Lung (tissue), 12 donors: ENCODE data around the gene NUB1. TPM values are rescaled to one million over a fixed set of nuclear protein-coding genes. Genes with fewer than 3 reads are reported as not detected.
A peak's percentile ranks its signal among the peaks of the same experiment; 100 is the strongest.

ENCODE experiments used
- ATAC-seq: fragments of 200-7000 bp; cut with Tn5 transposase; one replicate; pipeline ENCODE4 v1.9.1; 2020; ENCODE audit warnings: moderate number of reproducible peaks; ENCODE audit not compliant: insufficient read depth, low FRiP score
- DNase-seq, 3 donors: peaks; one replicate each; pipeline ENCODE4 v3.0.0-alpha.2; 2013 to 2017
- H3K27ac ChIP-seq, 2 donors: one replicate each; pipeline ENCODE4 v1.5.1; 2013; ENCODE audit warnings: mild to moderate bottlenecking in 2 of 2, moderate library complexity in 2 of 2, control low read depth in 1 of 2, inconsistent platforms in 1 of 2, low read depth in 1 of 2, low read length in 1 of 2
- H3K27me3 ChIP-seq, 3 donors: one replicate each; pipeline ENCODE4 v1.5.1; 2013; ENCODE audit warnings: low read length in 2 of 3; ENCODE audit not compliant: control insufficient read depth in 3 of 3, insufficient read depth in 3 of 3
- H3K36me3 ChIP-seq, 4 donors: one replicate each; pipeline ENCODE4 v1.5.1; 2013; ENCODE audit warnings: low read length in 4 of 4, mild to moderate bottlenecking in 1 of 4, moderate library complexity in 1 of 4; ENCODE audit not compliant: control insufficient read depth in 4 of 4, insufficient read depth in 4 of 4
- H3K4me1 ChIP-seq, 5 donors: one replicate each; pipeline ENCODE4 v1.5.1; 2013; ENCODE audit warnings: low read length in 5 of 5, mild to moderate bottlenecking in 2 of 5, moderate library complexity in 1 of 5; ENCODE audit not compliant: control insufficient read depth in 5 of 5, insufficient read depth in 5 of 5
- H3K4me3 ChIP-seq: one replicate; pipeline ENCODE4 v1.5.1; 2013; ENCODE audit warnings: mild to moderate bottlenecking, control low read depth, moderate library complexity
- H3K9ac ChIP-seq, 2 donors: one replicate each; pipeline ENCODE4 v1.5.1; 2013; ENCODE audit warnings: low read length in 2 of 2, control low read depth in 1 of 2; ENCODE audit not compliant: insufficient read depth in 1 of 2
- H3K9me3 ChIP-seq, 4 donors: one replicate each; pipeline ENCODE4 v1.5.1; 2013; ENCODE audit warnings: low read length in 3 of 4, mild to moderate bottlenecking in 1 of 4, moderate library complexity in 1 of 4; ENCODE audit not compliant: control insufficient read depth in 4 of 4, insufficient read depth in 3 of 4
- CTCF ChIP-seq: IDR thresholded peaks from 2 replicates; pipeline ENCODE4 v1.5.1; 2012; ENCODE audit warnings: mild to moderate bottlenecking; ENCODE audit errors: control extremely low read depth, extremely low read depth
- WGBS, 2 donors: extraction: QIAGEN DNeasy Blood & Tissue Kit; methylation state at CpG; one replicate each; pipeline ENCODE4 v1.1.7; 2013; 5-methylcytosine and 5-hydroxymethylcytosine counted together
- polyA plus RNA-seq, 2 donors: library from polyadenylated mRNA; stranded (reverse); fragments of 200-250 nt; gene quantifications; one replicate each; pipeline ENCODE4 v1.2.1, GENCODE V29; 2013
- total RNA-seq, 2 donors: library from RNA; depleted of rRNA in 1 of 2; stranded (reverse); fragments of >200 nt in 1 of 2; gene quantifications; one replicate each; pipeline ENCODE4 v1.2.1, GENCODE V29; 2014 to 2021
- donor health status: control.
- donor health status: control.
- donor health status: Bipolar disorder and iron deficiency.
- donor health status: healthy.
- donor health status: DM: yes; HTN: yes; CAD: no.

NUB1 gene
- total and polyA plus RNA-seq, 4 donors = 22.6 to 47.4 (median 34.6) TPM

DNA sequence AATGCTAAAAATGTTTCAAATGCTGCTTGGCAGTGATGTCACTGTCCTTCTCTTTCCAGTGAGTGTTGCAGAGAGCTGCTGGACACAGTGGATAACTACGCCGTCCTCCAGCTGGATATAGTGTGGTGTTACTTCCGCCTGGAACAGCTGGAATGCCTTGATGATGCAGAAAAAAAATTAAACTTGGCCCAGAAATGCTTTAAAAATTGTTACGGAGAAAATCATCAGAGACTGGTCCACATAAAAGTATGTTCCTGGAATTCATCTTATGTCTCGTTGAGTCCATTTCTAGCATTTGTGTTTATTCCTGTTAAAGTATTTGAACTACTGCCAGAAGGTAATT is 25.2 kb downstream of the NUB1 start:
- ATAC-seq (no peak), DNase-seq (peak; percentile 92 to 98 (median 97))
- H3K4me3 ChIP-seq = no peak overlapping the region
- H3K9me3 ChIP-seq = no peaks in the 10 kb centered on the region
- H3K36me3 ChIP-seq = peaks cover 7 to 13% (median 10%) of the 10 kb centered on the region in 4 donors
- H3K27me3 ChIP-seq = no peaks in the 10 kb centered on the region
- no peak for TF ChIP-seq CTCF
- H3K9ac ChIP-seq = peak overlapping the region in 1 of 2 donors; percentile 26
- WGBS, 2 donors = 69 to 79% methylated on average over 5 of the region's 5 CpGs
- H3K27ac ChIP-seq = no peak overlapping the region
- peaks cover 0 to 30% (median 7%) of the 10 kb centered on the region in 5 donors for H3K4me1 ChIP-seq

DNA sequence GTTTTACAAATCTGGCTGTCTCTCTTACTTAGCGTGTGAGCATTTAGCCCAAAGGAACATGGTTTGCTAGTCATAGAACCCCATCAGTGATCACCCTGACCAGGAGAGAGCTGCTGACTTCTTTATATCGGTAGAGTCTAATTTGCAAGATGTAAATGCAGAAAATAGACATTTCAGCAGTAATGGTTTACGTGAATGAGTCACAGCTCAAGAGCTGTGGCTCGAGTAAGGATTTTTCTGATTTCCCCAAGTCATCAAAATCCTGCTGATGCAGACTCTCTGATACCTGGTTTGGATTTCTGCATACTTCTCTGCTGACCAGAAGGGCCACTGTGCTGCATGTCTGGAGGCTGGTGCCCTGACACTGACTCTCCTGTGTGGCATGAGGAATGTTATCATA is 25.7 kb downstream of the NUB1 start:
- Histone ChIP-seq H3K36me3 (peaks cover 7 to 11% (median 9%) of the 10 kb centered on the region in 4 donors), H3K27me3 (no peaks in the 10 kb centered on the region), H3K9me3 (no peaks in the 10 kb centered on the region), H3K4me3 (no peak overlapping the region), H3K4me1 (peaks cover 0 to 30% (median 7%) of the 10 kb centered on the region in 5 donors), H3K9ac (no peak overlapping the region), H3K27ac (peak overlapping the region in 1 of 2 donors; percentile 52)
- no peak for TF ChIP-seq CTCF
- no peak for ATAC-seq
- 75 to 87% methylated on average over 4 of the region's 4 CpGs for WGBS, 2 donors
- DNase-seq = no peak

GRCh38 chr7:151368136-151368571 is 26.5 kb downstream of the NUB1 start:
- H3K36me3 ChIP-seq = peaks cover 2 to 8% (median 5%) of the 10 kb centered on the region in 4 donors
- H3K9ac ChIP-seq = no peak overlapping the region
- peak; percentile 85 for DNase-seq
- TF ChIP-seq CTCF = peak; percentile 87
- no peaks in the 10 kb centered on the region for H3K9me3 ChIP-seq
- WGBS, 2 donors = 14 to 23% methylated on average over 11 of the region's 11 CpGs
- H3K4me3 ChIP-seq = no peak overlapping the region
- H3K27me3 ChIP-seq = no peaks in the 10 kb centered on the region
- no peak overlapping the region for H3K27ac ChIP-seq
- peaks cover 0 to 30% (median 7%) of the 10 kb centered on the region in 5 donors for H3K4me1 ChIP-seq
- peak; percentile 94 for ATAC-seq

GRCh38 chr7:151371266-151371665 is 29.7 kb downstream of the NUB1 start:
- no peak for ATAC-seq
- no peak overlapping the region for H3K27ac ChIP-seq

More at GRCh38 chr7:151371266-151371665, 29.7 kb downstream of the NUB1 start:
- H3K4me3 ChIP-seq = no peak overlapping the region
- H3K9me3 ChIP-seq = no peaks in the 10 kb centered on the region
- H3K4me1 ChIP-seq = peaks cover 0 to 20% (median 4%) of the 10 kb centered on the region in 5 donors
- H3K9ac ChIP-seq = no peak overlapping the region
- peaks cover 2 to 31% (median 16%) of the 10 kb centered on the region in 4 donors for H3K36me3 ChIP-seq
- 97 to 100% methylated on average over 2 of the region's 2 CpGs for WGBS, 2 donors
- TF ChIP-seq CTCF = no peak
- DNase-seq = no peak
- no peaks in the 10 kb centered on the region for H3K27me3 ChIP-seq
